Neuronal stem cell (in vitro differentiated cells): ENCODE results near the gene TH.

Experiments
- DNase-seq: peaks from one replicate; pipeline ENCODE4 v3.0.0-alpha.2; 2013; ENCODE audit warnings: low spot score
- H2AFZ ChIP-seq: one replicate; pipeline ENCODE4 v1.6.1; 2013; ENCODE audit warnings: mild to moderate bottlenecking, low read length, inconsistent platforms
- H2AK5ac ChIP-seq: 2 replicates; pipeline ENCODE4 v1.6.1; 2013; ENCODE audit warnings: low read depth, mild to moderate bottlenecking, inconsistent platforms, low read length, moderate library complexity, mixed read lengths
- H2BK120ac ChIP-seq: 2 replicates; pipeline ENCODE4 v1.6.1; 2013; ENCODE audit warnings: low read depth, mild to moderate bottlenecking, inconsistent platforms, low read length, moderate library complexity, mixed read lengths
- H2BK12ac ChIP-seq: one replicate; pipeline ENCODE4 v1.6.1; 2013; ENCODE audit warnings: low read length, inconsistent platforms
- H2BK15ac ChIP-seq: 2 replicates; pipeline ENCODE4 v1.6.1; 2013; ENCODE audit warnings: mild to moderate bottlenecking, low read length, inconsistent platforms, mixed read lengths
- H2BK5ac ChIP-seq: one replicate; pipeline ENCODE4 v1.6.1; 2013; ENCODE audit warnings: inconsistent platforms, mild to moderate bottlenecking, low read length, moderate library complexity
- H3K14ac ChIP-seq: one replicate; pipeline ENCODE4 v1.6.1; 2013; ENCODE audit warnings: low read length, inconsistent platforms
- H3K18ac ChIP-seq: 2 replicates; pipeline ENCODE4 v1.6.1; 2013; ENCODE audit warnings: low read length, inconsistent platforms
- H3K23ac ChIP-seq: 2 replicates; pipeline ENCODE4 v1.6.1; 2013; ENCODE audit warnings: low read depth, mild to moderate bottlenecking, mixed read lengths, low read length, inconsistent platforms; ENCODE audit not compliant: poor library complexity
- H3K27ac ChIP-seq: replicated peaks from 3 replicates; pipeline ENCODE4 v1.5.1; 2013; ENCODE audit warnings: low read length, inconsistent platforms
- H3K27me3 ChIP-seq, 3 experiments: 2 replicates each; pipeline ENCODE4 v1.6.1; 2013; ENCODE audit warnings: low read length in 3 of 3, mild to moderate bottlenecking in 2 of 3, inconsistent platforms in 1 of 3, low read depth in 1 of 3, mixed read lengths in 1 of 3, moderate library complexity in 1 of 3; ENCODE audit not compliant: control insufficient read depth in 3 of 3, insufficient read depth in 3 of 3
- H3K36me3 ChIP-seq, 2 donors: replicated peaks in 1 of 2; 2 replicates each; pipeline ENCODE4 v1.6.1; 2013; ENCODE audit warnings: low read length in 2 of 2; ENCODE audit not compliant: control insufficient read depth in 2 of 2, insufficient read depth in 2 of 2
- H3K4ac ChIP-seq: 2 replicates; pipeline ENCODE4 v1.6.1; 2013; ENCODE audit warnings: inconsistent platforms, mild to moderate bottlenecking, low read length, moderate library complexity
- H3K4me1 ChIP-seq, 2 donors: 1 replicate in 1 of 2; 2 replicates in 1 of 2; pipeline ENCODE4 v1.6.1; 2013; ENCODE audit warnings: low read length in 2 of 2, low read depth in 1 of 2; ENCODE audit not compliant: control insufficient read depth in 2 of 2, insufficient read depth in 1 of 2
- H3K4me2 ChIP-seq: one replicate; pipeline ENCODE4 v1.6.1; 2013; ENCODE audit warnings: mild to moderate bottlenecking, low read length, inconsistent platforms; ENCODE audit not compliant: insufficient read depth, poor library complexity, severe bottlenecking
- H3K4me3 ChIP-seq, 2 donors: 2 replicates each; pipeline ENCODE4 v1.5.1; 2013; ENCODE audit warnings: low read length in 2 of 2, mild to moderate bottlenecking in 2 of 2, inconsistent platforms in 1 of 2, moderate library complexity in 1 of 2
- H3K79me1 ChIP-seq: one replicate; pipeline ENCODE4 v1.6.1; 2013; ENCODE audit warnings: low read depth, mild to moderate bottlenecking, inconsistent platforms, low read length, moderate library complexity
- H3K9ac ChIP-seq: one replicate; pipeline ENCODE4 v1.6.1; 2013; ENCODE audit warnings: mild to moderate bottlenecking, low read depth, low read length, inconsistent platforms; ENCODE audit not compliant: poor library complexity
- H3K9me3 ChIP-seq, 2 donors: replicated peaks in 1 of 2; 2 replicates each; pipeline versions ENCODE3 to v1.6.1; 2013; ENCODE audit warnings: low read length in 2 of 2, mild to moderate bottlenecking in 2 of 2, inconsistent platforms in 1 of 2, low read depth in 1 of 2, mixed read lengths in 1 of 2, moderate library complexity in 1 of 2; ENCODE audit not compliant: control insufficient read depth in 2 of 2, insufficient read depth in 1 of 2
- H4K8ac ChIP-seq: one replicate; pipeline ENCODE4 v1.6.1; 2013; ENCODE audit warnings: low read depth, mild to moderate bottlenecking, inconsistent platforms, low read length, moderate library complexity
- H4K91ac ChIP-seq: one replicate; pipeline ENCODE4 v1.6.1; 2013; ENCODE audit warnings: low read length, low read depth, mild to moderate bottlenecking, inconsistent platforms; ENCODE audit not compliant: poor library complexity
- WGBS, 2 donors: extraction: QIAGEN DNeasy Blood & Tissue Kit; methylation state at CpG; one replicate each; pipeline ENCODE4 v1.1.7; 2013; ENCODE audit warnings: missing lambda C conversion rate in 2 of 2, mixed read lengths in 1 of 2; ENCODE audit not compliant: insufficient read length in 2 of 2, insufficient replicate concordance in 1 of 2; ENCODE audit errors: extremely low coverage in 2 of 2; 5-methylcytosine and 5-hydroxymethylcytosine counted together

The TH gene

GRCh38 chr11:2186669-2187279 lies 15.2 kb upstream of the TH start:
- Histone ChIP-seq H2BK5ac (peak overlapping the region; percentile 44), H3K27me3 (peaks cover 0 to 17% (median 8%) of the 10 kb centered on the region in 3 experiments), H4K91ac (peak overlapping the region; percentile 99), H2BK120ac (peak overlapping the region; percentile 66), H2BK15ac (peak overlapping the region; percentile 87), H3K14ac (peak overlapping the region; percentile 85), H3K23ac (peak overlapping the region; percentile 90), H3K4me3 (peak overlapping the region in 1 of 2 donors; percentile 45), H2AFZ (no peak overlapping the region), H3K9me3 (peaks cover 0 to 9% of the 10 kb centered on the region in 2 donors), H4K8ac (no peak overlapping the region), H2AK5ac (peak overlapping the region; percentile 96), H3K36me3 (no peaks in the 10 kb centered on the region), H3K4me2 (no peak overlapping the region), H3K4me1 (peaks cover 11 to 28% of the 10 kb centered on the region in 2 donors), H3K9ac (peak overlapping the region; percentile 78), H3K18ac (peak overlapping the region; percentile 90), H3K4ac (peak overlapping the region; percentile 91), H2BK12ac (peak overlapping the region; percentile 98), H3K27ac (no peak overlapping the region), H3K79me1 (no peaks in the 10 kb centered on the region)
- peak; percentile 54 for DNase-seq
- no CpG with 5 or more reads among the region's 21 CpGs for WGBS, 2 donors

- H2AK5ac ChIP-seq, result peak overlapping the region; percentile 96
Measured at GRCh38 chr11:2185324-2186085, 13.9 kb upstream of the TH start.

GRCh38 chr11:2182692-2183474 lies 11.3 kb upstream of the TH start:
- no peak overlapping the region for H3K4me2 ChIP-seq

More at GRCh38 chr11:2185324-2186085, 13.9 kb upstream of the TH start:
- peak overlapping the region; percentile 79 for H3K18ac ChIP-seq
- no peak overlapping the region for H3K4ac ChIP-seq
- H3K27ac ChIP-seq, result no peak overlapping the region
- no peaks in the 10 kb centered on the region for H3K36me3 ChIP-seq
- DNase-seq, result no peak
- H3K14ac ChIP-seq, result peak overlapping the region; percentile 65
- peak overlapping the region; percentile 30 for H2BK12ac ChIP-seq
- no CpG with 5 or more reads among the region's 23 CpGs for WGBS, 2 donors
- peak overlapping the region; percentile 36 for H3K9ac ChIP-seq
- peak overlapping the region; percentile 21 for H2BK5ac ChIP-seq
- H3K4me1 ChIP-seq, result peaks cover 3 to 20% of the 10 kb centered on the region in 2 donors
- peak overlapping the region; percentile 60 for H2BK15ac ChIP-seq
- peak overlapping the region; percentile 95 for H2BK120ac ChIP-seq
- H3K9me3 ChIP-seq, result peaks cover 0 to 9% of the 10 kb centered on the region in 2 donors
- no peak overlapping the region for H3K4me3 ChIP-seq
- H2AFZ ChIP-seq, result no peak overlapping the region
- peak overlapping the region; percentile 55 for H4K8ac ChIP-seq
- H3K27me3 ChIP-seq, result peaks cover 0 to 14% (median 8%) of the 10 kb centered on the region in 3 experiments
- H4K91ac ChIP-seq, result peak overlapping the region; percentile 62
- peak overlapping the region; percentile 66 for H3K23ac ChIP-seq
- peaks cover 1% of the 10 kb centered on the region for H3K79me1 ChIP-seq
- H3K4me2 ChIP-seq, result no peak overlapping the region

More at GRCh38 chr11:2182692-2183474, 11.3 kb upstream of the TH start:
- Histone ChIP-seq H3K36me3 (no peaks in the 10 kb centered on the region), H2AK5ac (peak overlapping the region; percentile 56), H2BK5ac (peak overlapping the region; percentile 82), H3K9me3 (peaks cover 0 to 8% of the 10 kb centered on the region in 2 donors), H3K4ac (no peak overlapping the region), H3K23ac (no peak overlapping the region), H2AFZ (no peak overlapping the region), H2BK120ac (peak overlapping the region; percentile 83), H3K27me3 (peaks cover 0 to 35% (median 8%) of the 10 kb centered on the region in 3 experiments), H3K4me1 (peaks cover 0 to 17% of the 10 kb centered on the region in 2 donors), H3K9ac (no peak overlapping the region), H3K79me1 (peaks cover 1% of the 10 kb centered on the region), H3K4me3 (no peak overlapping the region), H3K27ac (no peak overlapping the region), H2BK12ac (no peak overlapping the region), H4K91ac (no peak overlapping the region), H4K8ac (no peak overlapping the region), H3K18ac (peak overlapping the region; percentile 91), H2BK15ac (peak overlapping the region; percentile 96), H3K14ac (no peak overlapping the region)
- no peak for DNase-seq
- no CpG with 5 or more reads among the region's 20 CpGs for WGBS, 2 donors
